MM.1S (cell line): ENCODE measurements around the gene NUBP2.

ENCODE experiments used
- DNase-seq: peaks from one replicate; pipeline ENCODE4 v3.0.0-alpha.2; 2015
- H2AFZ ChIP-seq: fragments of 300-600 bp; sonication (generic); 2 replicates; pipeline ENCODE4 v1.6.0; 2016; ENCODE audit warnings: antibody characterized with exemption, low read length
- H3F3A ChIP-seq: fragments of 300-600 bp; sonication (generic); 2 replicates; pipeline ENCODE4 v1.6.1; 2016; ENCODE audit warnings: mild to moderate bottlenecking, antibody characterized with exemption, low read length, moderate library complexity, mixed read lengths; ENCODE audit not compliant: insufficient read depth
- H3K27ac ChIP-seq: fragments of 300-600 bp; sonication (generic); 2 replicates; pipeline ENCODE4 v1.5.1; 2016; ENCODE audit warnings: mild to moderate bottlenecking, low read length
- H3K27me3 ChIP-seq: fragments of 300-600 bp; sonication (generic); replicated peaks from 2 replicates; pipeline ENCODE4 v1.6.0; 2016; ENCODE audit warnings: low read length; ENCODE audit not compliant: insufficient read depth
- H3K36me3 ChIP-seq: fragments of 300-600 bp; sonication (generic); replicated peaks from 2 replicates; pipeline ENCODE4 v1.6.1; 2016; ENCODE audit warnings: mild to moderate bottlenecking, low read length, mixed read lengths; ENCODE audit not compliant: insufficient read depth
- H3K4me1 ChIP-seq: fragments of 300-600 bp; sonication (generic); 2 replicates; pipeline ENCODE4 v1.6.1; 2016; ENCODE audit warnings: low read length, mixed read lengths
- H3K4me2 ChIP-seq: fragments of 300-600 bp; sonication (generic); 2 replicates; pipeline ENCODE4 v1.6.0; 2016; ENCODE audit warnings: low read depth, low read length
- H3K4me3 ChIP-seq: fragments of 300-600 bp; sonication (generic); 2 replicates; pipeline ENCODE4 v1.5.1; 2016; ENCODE audit warnings: low read length, mixed read lengths
- H3K79me2 ChIP-seq: fragments of 300-600 bp; sonication (generic); 2 replicates; pipeline ENCODE4 v1.6.1; 2016; ENCODE audit warnings: mixed run types, low read length, mixed read lengths
- H3K9ac ChIP-seq: fragments of 300-600 bp; sonication (generic); 2 replicates; pipeline ENCODE4 v1.6.1; 2016; ENCODE audit warnings: low read length, mixed read lengths
- H3K9me2 ChIP-seq: fragments of 300-600 bp; sonication (generic); replicated peaks from 2 replicates; pipeline ENCODE4 v1.6.1; 2016; ENCODE audit warnings: mild to moderate bottlenecking, low read length, mixed read lengths; ENCODE audit not compliant: insufficient read depth
- H3K9me3 ChIP-seq: fragments of 300-600 bp; sonication (generic); replicated peaks from 2 replicates; pipeline ENCODE4 v1.6.1; 2016; ENCODE audit warnings: mild to moderate bottlenecking, low read length, mixed read lengths; ENCODE audit not compliant: insufficient read depth
- H4K20me1 ChIP-seq: fragments of 300-600 bp; sonication (generic); 2 replicates; pipeline ENCODE4 v1.6.1; 2016; ENCODE audit warnings: mild to moderate bottlenecking, low read length, moderate library complexity, mixed read lengths; ENCODE audit not compliant: insufficient read depth
- EZH2 ChIP-seq: fragments of 300-600 bp; sonication (generic); optimal IDR thresholded peaks from 2 replicates; pipeline ENCODE3; 2017; ENCODE audit warnings: low read depth, mild to moderate bottlenecking, antibody characterized with exemption, low read length, mixed read lengths
- EZH2phosphoT487 ChIP-seq: fragments of 300-600 bp; sonication (generic); IDR thresholded peaks from 2 replicates; pipeline ENCODE4 v1.6.1; 2018; ENCODE audit warnings: antibody characterized with exemption, low read length
- TF ChIP-seq, protein P1 (sequence below): fragments of 300-600 bp; sonication (generic); IDR thresholded peaks from 2 replicates; pipeline ENCODE4 v1.5.1; 2016; ENCODE audit warnings: antibody characterized with exemption, low read length, mixed read lengths

Gene NUBP2

DNA sequence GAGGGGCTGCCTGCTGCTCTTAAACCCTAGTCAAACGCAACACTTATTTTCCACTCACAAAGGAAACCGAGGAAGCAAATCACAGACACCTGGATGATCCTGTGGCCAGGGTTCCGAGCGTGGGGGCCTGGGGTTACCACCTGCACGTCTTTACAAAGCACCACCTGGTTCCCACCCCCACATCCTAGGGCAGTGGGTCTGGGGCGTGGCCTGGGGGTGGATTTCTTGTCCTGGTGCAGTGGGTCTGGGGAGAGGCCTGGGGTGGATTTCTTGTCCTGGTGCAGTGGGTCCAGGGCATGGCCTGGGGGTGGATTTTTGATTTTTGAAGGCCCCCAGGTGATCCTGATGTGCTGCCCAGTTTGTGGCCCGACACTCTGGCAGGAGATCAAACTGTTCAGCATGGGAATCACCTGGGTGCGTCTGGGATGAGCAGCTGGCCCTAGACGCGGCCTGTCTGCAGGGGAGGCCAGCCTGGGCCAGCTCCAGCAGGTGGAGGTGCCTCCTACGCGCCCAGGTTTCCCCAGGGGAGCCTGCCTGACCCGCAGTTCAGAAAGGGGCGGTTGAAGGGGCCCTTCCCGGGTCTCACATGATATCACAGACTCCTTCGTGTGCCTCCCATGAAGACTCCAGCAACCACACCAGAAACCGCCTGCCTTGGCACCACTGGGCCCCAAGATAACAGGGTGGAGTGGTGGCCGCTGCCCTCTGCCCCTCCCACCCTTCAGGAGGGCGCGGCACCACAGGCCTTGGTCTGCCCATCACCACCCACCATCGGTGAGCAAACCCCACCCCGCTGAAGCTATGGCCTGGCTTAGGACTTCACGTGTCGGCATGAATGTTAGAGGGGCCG is 37.6 kb downstream of the NUBP2 start:
- Histone ChIP-seq H3K4me3 (no peak overlapping the region), H3K9me2 (no peaks in the 10 kb centered on the region), H3K4me2 (no peak overlapping the region), H3K9me3 (no peaks in the 10 kb centered on the region), H3K4me1 (peaks cover 2% of the 10 kb centered on the region; the same call in 1 of the 2 replicates), H3K79me2 (peaks cover 29% of the 10 kb centered on the region), H2AFZ (no peak overlapping the region), H3F3A (peaks cover 2% of the 10 kb centered on the region; the same call in 1 of the 2 replicates), H3K27me3 (no peaks in the 10 kb centered on the region), H3K36me3 (no peaks in the 10 kb centered on the region), H3K27ac (no peak overlapping the region), H3K9ac (no peak overlapping the region), H4K20me1 (no peaks in the 10 kb centered on the region)
- no peak for DNase-seq
- no peak for TF ChIP-seq EZH2
- TF ChIP-seq, protein P1, sequence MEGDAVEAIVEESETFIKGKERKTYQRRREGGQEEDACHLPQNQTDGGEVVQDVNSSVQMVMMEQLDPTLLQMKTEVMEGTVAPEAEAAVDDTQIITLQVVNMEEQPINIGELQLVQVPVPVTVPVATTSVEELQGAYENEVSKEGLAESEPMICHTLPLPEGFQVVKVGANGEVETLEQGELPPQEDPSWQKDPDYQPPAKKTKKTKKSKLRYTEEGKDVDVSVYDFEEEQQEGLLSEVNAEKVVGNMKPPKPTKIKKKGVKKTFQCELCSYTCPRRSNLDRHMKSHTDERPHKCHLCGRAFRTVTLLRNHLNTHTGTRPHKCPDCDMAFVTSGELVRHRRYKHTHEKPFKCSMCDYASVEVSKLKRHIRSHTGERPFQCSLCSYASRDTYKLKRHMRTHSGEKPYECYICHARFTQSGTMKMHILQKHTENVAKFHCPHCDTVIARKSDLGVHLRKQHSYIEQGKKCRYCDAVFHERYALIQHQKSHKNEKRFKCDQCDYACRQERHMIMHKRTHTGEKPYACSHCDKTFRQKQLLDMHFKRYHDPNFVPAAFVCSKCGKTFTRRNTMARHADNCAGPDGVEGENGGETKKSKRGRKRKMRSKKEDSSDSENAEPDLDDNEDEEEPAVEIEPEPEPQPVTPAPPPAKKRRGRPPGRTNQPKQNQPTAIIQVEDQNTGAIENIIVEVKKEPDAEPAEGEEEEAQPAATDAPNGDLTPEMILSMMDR = no peak
- no peak for TF ChIP-seq EZH2phosphoT487

DNA sequence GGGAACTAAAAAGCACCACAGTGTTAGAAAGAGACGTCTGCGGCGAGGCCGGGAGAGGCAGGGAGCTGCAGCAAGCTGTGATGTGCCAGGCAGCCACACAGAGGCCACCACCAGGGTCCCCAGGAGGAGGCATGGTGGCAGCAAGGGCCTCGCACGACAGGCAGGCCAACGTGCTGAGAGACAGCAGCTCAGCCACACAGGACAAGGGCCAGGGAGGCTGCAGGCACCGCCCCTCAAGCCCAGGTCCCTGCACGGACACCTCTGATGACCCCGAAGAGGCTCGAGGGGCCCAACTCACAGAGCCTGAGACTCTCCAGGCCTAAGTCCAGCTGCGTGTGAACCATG is 38.2 kb downstream of the NUBP2 start:
- peaks cover 35% of the 10 kb centered on the region for H3K79me2 ChIP-seq
- H3K27me3 ChIP-seq = no peaks in the 10 kb centered on the region
- H3K4me3 ChIP-seq = no peak overlapping the region
- H3F3A ChIP-seq = peaks cover 6% of the 10 kb centered on the region
- H3K4me1 ChIP-seq = peaks cover 5% of the 10 kb centered on the region; the same call in 1 of the 2 replicates
- H3K9ac ChIP-seq = no peak overlapping the region
- H3K27ac ChIP-seq = no peak overlapping the region
- DNase-seq = no peak
- no peaks in the 10 kb centered on the region for H3K36me3 ChIP-seq
- H3K9me2 ChIP-seq = no peaks in the 10 kb centered on the region
- no peaks in the 10 kb centered on the region for H4K20me1 ChIP-seq
- H2AFZ ChIP-seq = no peak overlapping the region
- H3K9me3 ChIP-seq = no peaks in the 10 kb centered on the region
- H3K4me2 ChIP-seq = no peak overlapping the region
- no peak for TF ChIP-seq EZH2phosphoT487
- TF ChIP-seq, protein P1 = no peak
- no peak for TF ChIP-seq EZH2

DNA sequence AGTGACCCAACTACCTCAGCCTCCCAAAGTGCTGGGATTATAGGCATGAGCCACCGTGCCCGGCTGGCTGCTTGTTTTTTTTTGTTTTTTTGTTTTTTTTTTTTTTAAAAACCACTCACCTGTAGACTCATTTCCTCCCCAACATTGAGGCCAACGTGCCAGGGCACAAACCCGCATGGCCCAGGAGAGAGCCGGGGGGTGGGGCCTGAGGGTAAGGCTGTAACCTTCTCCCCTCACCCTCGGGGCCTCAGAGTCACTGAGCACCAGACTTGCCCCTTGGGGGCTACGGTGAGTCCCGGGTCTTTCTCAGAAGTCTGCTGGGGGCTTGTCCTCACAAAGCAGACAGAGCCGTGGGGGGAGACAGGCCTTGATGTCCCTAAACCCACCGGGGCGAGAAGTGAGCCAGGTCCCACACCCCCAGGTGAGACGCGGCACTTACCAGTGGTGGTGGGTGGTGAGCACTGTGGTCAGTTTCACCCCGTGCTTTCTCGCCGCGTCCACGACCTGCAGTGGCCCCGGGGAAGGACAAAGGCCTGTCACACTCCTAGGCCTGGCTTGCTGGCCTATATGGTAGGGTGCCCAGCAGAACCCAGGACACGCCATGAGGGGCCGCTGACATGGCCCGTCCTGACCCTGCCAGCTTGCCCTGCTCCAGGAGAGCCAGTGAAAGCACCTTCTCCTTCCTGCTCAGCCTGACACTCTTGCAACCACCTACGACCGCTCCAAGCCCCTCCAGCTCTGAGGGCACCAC is 39.3 kb downstream of the NUBP2 start:
- no peak for DNase-seq
- H3K9me2 ChIP-seq = no peaks in the 10 kb centered on the region
- H3F3A ChIP-seq = peaks cover 6% of the 10 kb centered on the region
- no peak overlapping the region for H3K27ac ChIP-seq
- no peaks in the 10 kb centered on the region for H3K9me3 ChIP-seq
- H4K20me1 ChIP-seq = no peaks in the 10 kb centered on the region
- no peaks in the 10 kb centered on the region for H3K36me3 ChIP-seq
- H3K9ac ChIP-seq = no peak overlapping the region
- TF ChIP-seq, protein P1 = no peak
- no peak overlapping the region for H3K4me3 ChIP-seq
- H3K27me3 ChIP-seq = no peaks in the 10 kb centered on the region
- H2AFZ ChIP-seq = no peak overlapping the region
- peaks cover 35% of the 10 kb centered on the region for H3K79me2 ChIP-seq
- peaks cover 5% of the 10 kb centered on the region; the same call in 1 of the 2 replicates for H3K4me1 ChIP-seq
- H3K4me2 ChIP-seq = no peak overlapping the region
